GM12875 (cell line): ENCODE data around the gene ABHD17B.

ENCODE experiments used
- H3K4me3 ChIP-seq: one replicate; pipeline ENCODE4 v1.5.1; 2011; ENCODE audit warnings: low read depth, low read length, control low read depth
- TF ChIP-seq, protein P1 (sequence below): IDR thresholded peaks from 2 replicates; pipeline ENCODE4 v1.5.1; 2011; ENCODE audit warnings: low read depth, mild to moderate bottlenecking, control low read depth, inconsistent platforms, low read length, moderate library complexity, borderline replicate concordance; ENCODE audit not compliant: insufficient read depth

Gene ABHD17B

GRCh38 chr9:71890042-71890679 lies 20.8 kb downstream of the ABHD17B start:
- TF ChIP-seq, protein P1, sequence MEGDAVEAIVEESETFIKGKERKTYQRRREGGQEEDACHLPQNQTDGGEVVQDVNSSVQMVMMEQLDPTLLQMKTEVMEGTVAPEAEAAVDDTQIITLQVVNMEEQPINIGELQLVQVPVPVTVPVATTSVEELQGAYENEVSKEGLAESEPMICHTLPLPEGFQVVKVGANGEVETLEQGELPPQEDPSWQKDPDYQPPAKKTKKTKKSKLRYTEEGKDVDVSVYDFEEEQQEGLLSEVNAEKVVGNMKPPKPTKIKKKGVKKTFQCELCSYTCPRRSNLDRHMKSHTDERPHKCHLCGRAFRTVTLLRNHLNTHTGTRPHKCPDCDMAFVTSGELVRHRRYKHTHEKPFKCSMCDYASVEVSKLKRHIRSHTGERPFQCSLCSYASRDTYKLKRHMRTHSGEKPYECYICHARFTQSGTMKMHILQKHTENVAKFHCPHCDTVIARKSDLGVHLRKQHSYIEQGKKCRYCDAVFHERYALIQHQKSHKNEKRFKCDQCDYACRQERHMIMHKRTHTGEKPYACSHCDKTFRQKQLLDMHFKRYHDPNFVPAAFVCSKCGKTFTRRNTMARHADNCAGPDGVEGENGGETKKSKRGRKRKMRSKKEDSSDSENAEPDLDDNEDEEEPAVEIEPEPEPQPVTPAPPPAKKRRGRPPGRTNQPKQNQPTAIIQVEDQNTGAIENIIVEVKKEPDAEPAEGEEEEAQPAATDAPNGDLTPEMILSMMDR: no peak
- H3K4me3 ChIP-seq: no peak overlapping the region

GRCh38 chr9:71887362-71887761 lies 23.6 kb downstream of the ABHD17B start:
- H3K4me3 ChIP-seq: no peak overlapping the region
- TF ChIP-seq, protein P1: no peak

DNA sequence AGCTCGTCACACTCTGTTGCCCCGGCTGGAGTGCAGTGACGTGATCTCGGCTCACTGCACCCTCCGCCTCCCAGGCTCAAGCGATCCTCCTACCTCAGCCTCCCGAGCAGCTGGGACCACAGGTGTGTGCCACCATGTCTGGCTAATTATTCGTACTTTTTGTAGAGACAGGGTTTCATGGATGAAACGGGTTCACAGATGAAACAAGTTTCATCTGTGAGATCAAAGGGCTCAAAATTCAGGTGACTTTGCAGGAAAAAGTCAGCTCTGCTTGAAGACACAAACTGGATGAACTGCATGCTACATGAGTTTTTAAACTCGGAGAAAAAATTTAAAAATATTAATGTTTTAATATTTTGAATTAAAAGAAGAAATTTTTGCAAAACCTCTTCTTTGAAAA lies 24.5 kb downstream of the ABHD17B start:
- TF ChIP-seq, protein P1: no peak
- H3K4me3 ChIP-seq: no peak overlapping the region

DNA sequence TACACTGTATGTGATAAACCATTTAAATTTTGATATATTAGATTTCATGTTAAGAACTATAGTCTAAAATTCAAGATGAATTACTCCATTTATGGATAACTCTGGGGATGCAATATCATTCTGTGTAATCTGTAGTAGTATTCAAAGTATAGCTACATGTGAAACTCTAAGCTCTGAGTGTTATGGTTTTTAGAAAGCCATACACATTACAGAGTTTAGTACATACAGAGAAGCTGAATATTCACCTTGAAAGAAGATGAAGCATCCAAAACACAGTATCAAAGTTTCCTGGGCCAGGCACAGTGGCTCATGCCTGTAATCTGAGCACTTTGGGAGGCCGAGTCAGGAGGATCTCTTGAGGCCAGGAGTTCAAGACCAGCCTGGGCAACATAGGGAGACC lies 25.0 kb downstream of the ABHD17B start:
- TF ChIP-seq, protein P1: no peak
- no peak overlapping the region for H3K4me3 ChIP-seq

- H3K4me3 ChIP-seq: no peak overlapping the region
- TF ChIP-seq, protein P1: no peak
Observed at GRCh38 chr9:71885467-71885866, 25.5 kb downstream of the ABHD17B start.

- TF ChIP-seq, protein P1: no peak
- no peak overlapping the region for H3K4me3 ChIP-seq
Observed at GRCh38 chr9:71884005-71884404, 27.0 kb downstream of the ABHD17B start.

DNA sequence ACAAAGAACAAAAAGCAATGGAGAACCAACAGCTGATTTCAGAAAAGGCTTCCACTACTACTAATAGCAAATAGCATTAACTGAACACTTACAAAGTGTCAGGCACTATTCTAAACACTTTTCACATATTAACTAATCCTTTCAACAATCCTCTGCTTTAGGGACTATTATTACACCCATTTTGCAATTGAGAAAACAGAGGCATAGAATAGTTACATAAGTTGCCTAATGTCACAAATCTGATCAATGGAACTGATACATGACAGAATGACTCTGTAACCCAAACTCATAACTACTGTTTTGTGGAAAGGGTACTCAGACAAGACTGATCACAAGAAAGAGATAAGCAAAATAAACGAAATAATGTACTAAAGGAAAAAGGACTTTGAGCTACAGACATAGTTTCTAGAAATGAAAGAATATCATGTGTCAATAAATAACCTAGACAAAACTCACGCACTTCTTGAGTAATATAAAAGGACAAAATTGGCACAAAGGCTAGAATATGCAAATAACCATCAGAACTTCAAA lies 31.3 kb downstream of the ABHD17B start:
- TF ChIP-seq, protein P1: no peak
- no peak overlapping the region for H3K4me3 ChIP-seq
